ENCODE measurements around the gene NDRG3. TPM values are rescaled to one million over a fixed set of nuclear protein-coding genes. Genes with fewer than 3 reads are reported as not detected.

Gene NDRG3
- total and polyA plus RNA-seq, 2 of the 8 experiments (the other 6 are each of a cell fraction or from before 2014, with no cell fraction given) = 25.7 to 32.3 TPM

GRCh38 chr20:36794116-36794474 lies 48.2 kb upstream of the NDRG3 start:
- Histone ChIP-seq H3K18ac (ENCODE audit: extremely low read depth, low read length) (no peak overlapping the region), H3K23me2 (ENCODE audit: low read depth, low read length) (no peaks in the 10 kb centered on the region), H3K27ac (ENCODE audit: low read depth, low read length) (no peak overlapping the region), H2BK5ac (ENCODE audit: low read depth, low read length) (no peak overlapping the region), H3K9ac (replicated peaks in 1 of 4; ENCODE audit: extremely low read depth in 1 of 4, low read depth in 3 of 4, low read length in 3 of 4) (no peak overlapping the region), H2BK120ac (replicated peaks; ENCODE audit: low read depth, low read length) (no peak overlapping the region), H3K27me3 (replicated peaks in 1 of 4; ENCODE audit: control insufficient read depth in 3 of 4, extremely low read depth in 1 of 4, insufficient read depth in 3 of 4, low read length in 3 of 4) (no peaks in the 10 kb centered on the region), H4K91ac (replicated peaks; ENCODE audit: insufficient read length, low read length) (no peak overlapping the region), H2AK5ac (ENCODE audit: low read depth, low read length) (no peak overlapping the region), H3K14ac (ENCODE audit: insufficient read length) (no peak overlapping the region), H3K9me3 (ENCODE audit: insufficient read depth in 2 of 2, low read depth in 1 of 2, low read length in 1 of 2) (no peaks in the 10 kb centered on the region), H4K20me1 (replicated peaks in 1 of 2; ENCODE audit: control insufficient read depth in 1 of 2, insufficient read depth in 2 of 2, low read length in 2 of 2) (peaks cover 0 to 1% of the 10 kb centered on the region in 2 experiments), H2BK20ac (ENCODE audit: low read length) (no peak overlapping the region), H3K79me2 (ENCODE audit: control insufficient read depth in 1 of 2, insufficient read depth in 2 of 2, low read length in 2 of 2) (no peaks in the 10 kb centered on the region), H2BK15ac (ENCODE audit: low read length) (no peak overlapping the region), H2BK12ac (ENCODE audit: low read depth, low read length) (no peak overlapping the region), H3K4ac (replicated peaks; ENCODE audit: insufficient read length, low read depth, low read length) (no peak overlapping the region), H3K56ac (replicated peaks; ENCODE audit: insufficient read length, low read depth, low read length) (no peak overlapping the region), H4K5ac (ENCODE audit: insufficient read length, low read depth, low read length) (no peak overlapping the region), H3K4me3 (ENCODE audit: extremely low read depth in 1 of 4, insufficient read depth in 2 of 4, low read depth in 3 of 4, low read length in 4 of 4) (no peak overlapping the region), H4K8ac (ENCODE audit: extremely low read depth, insufficient read depth, low read length) (no peak overlapping the region), H2AFZ (ENCODE audit: low read length) (no peak overlapping the region), H3K4me2 (ENCODE audit: insufficient read depth in 1 of 2, low read depth in 2 of 2, low read length in 2 of 2) (no peak overlapping the region), H3K36me3 (ENCODE audit: control insufficient read depth in 2 of 4, insufficient read depth in 4 of 4, low read length in 3 of 4) (peaks cover 5 to 48% (median 33%) of the 10 kb centered on the region in 4 experiments; a peak in 7 of 8 replicates), H3K4me1 (replicated peaks in 1 of 4; ENCODE audit: control insufficient read depth in 3 of 4, insufficient read depth in 4 of 4, low read length in 3 of 4) (no peaks in the 10 kb centered on the region), H3K79me1 (ENCODE audit: low read depth, low read length) (no peaks in the 10 kb centered on the region), H3K23ac (ENCODE audit: insufficient read length) (no peak overlapping the region)
- FAIRE-seq = no peak
- CTCF ChIA-PET (ENCODE audit: partially characterized antibody) = interaction anchor here (1.0 to 2.1 kb wide), 8 partner anchors 14 to 135 kb away, joined by 3 to 7 read pairs (median 4); no protein-coding TSS in a partner anchor
- POLR2A ChIA-PET (ENCODE audit: partially characterized antibody) = interaction anchor here (0.6 kb wide), 1 partner anchor 161 kb away, joined by 3 read pairs; no protein-coding TSS in a partner anchor
- no peak for DNase-seq (ENCODE audit: low read depth in 1 of 2, low spot score in 2 of 2)
- no peak for TF ChIP-seq SP4 (IDR thresholded peaks at IDR 0.05; ENCODE audit: low read length)
- TF ChIP-seq RNF2 (IDR thresholded peaks at IDR 0.05; ENCODE audit: borderline replicate concordance, low read depth, low read length, missing control alignments, poor library complexity, severe bottlenecking) = no peak
- no peak for TF ChIP-seq POLR2A (IDR thresholded peaks at IDR 0.05; ENCODE audit: control extremely low read depth in 1 of 2, low read depth in 2 of 2, low read length in 2 of 2)
- no peak for TF ChIP-seq HDAC6 (IDR thresholded peaks at IDR 0.05; ENCODE audit: low read depth, low read length)
- no peak for TF ChIP-seq CTBP2 (IDR thresholded peaks at IDR 0.05; ENCODE audit: borderline replicate concordance, insufficient read depth, insufficient read length, low read length)
- TF ChIP-seq KDM4A (IDR thresholded peaks at IDR 0.05; ENCODE audit: low read depth, low read length, severe bottlenecking) = no peak
- TF ChIP-seq RFX5 (IDR thresholded peaks at IDR 0.05; ENCODE audit: borderline replicate concordance, low read depth, low read length) = no peak
- TF ChIP-seq ASH2L (IDR thresholded peaks at IDR 0.05; ENCODE audit: low read length) = no peak
- no peak for TF ChIP-seq EGR1 (IDR thresholded peaks at IDR 0.05; ENCODE audit: borderline replicate concordance, low read depth, low read length)
- TF ChIP-seq RAD21 (IDR thresholded peaks at IDR 0.05 in 1 of 2, conservative IDR thresholded peaks at IDR 0.05 in 1 of 2; ENCODE audit: low read depth in 2 of 2, low read length in 2 of 2) = no peak
- no peak for TF ChIP-seq RXRA (IDR thresholded peaks at IDR 0.05; ENCODE audit: insufficient read depth, low read depth, low read length)
- no peak for TF ChIP-seq SRF (IDR thresholded peaks at IDR 0.05; ENCODE audit: low read depth, low read length)
- TF ChIP-seq HDAC2 (IDR thresholded peaks at IDR 0.05; ENCODE audit: borderline replicate concordance in 1 of 2, low read depth in 2 of 2, low read length in 2 of 2) = no peak
- WGBS, 2 experiments (ENCODE audit: extremely low coverage in 1 of 2, insufficient coverage in 1 of 2, insufficient read length in 1 of 2, insufficient replicate concordance in 2 of 2, low coverage in 1 of 2, low lambda C conversion rate in 2 of 2, missing lambda C conversion rate in 1 of 2) = 94% methylated on average over 20 of the region's 20 CpGs; no CpG with 5 or more reads in 1 of the 2 experiments

Data from H1 (cell line).